Psoas muscle (tissue), 8 donors: ENCODE measurements around the gene VSTM4. TPM values are rescaled to one million over a fixed set of nuclear protein-coding genes. Genes with fewer than 3 reads are reported as not detected.

ENCODE experiments used
- ATAC-seq, 4 donors: fragments of 200-7000 bp; cut with Tn5 transposase; one replicate each; pipeline ENCODE4 v1.9.1; 2020; ENCODE audit warnings: moderate library complexity in 3 of 4, mild to moderate bottlenecking in 2 of 4
- DNase-seq, 2 donors: peaks; one replicate each; pipeline ENCODE4 v3.0.0-alpha.2; 2020
- H3K27ac ChIP-seq: fragments of 200-600 bp; one replicate; pipeline ENCODE4 v1.8.0; 2022
- H3K27me3 ChIP-seq, 3 donors: fragments of 200-600 bp in 1 of 3; one replicate each; pipeline versions ENCODE4 v1.6.1 to v1.8.0; 2013 to 2022; ENCODE audit warnings: low read length in 2 of 3, mild to moderate bottlenecking in 2 of 3, moderate library complexity in 1 of 3; ENCODE audit not compliant: insufficient read depth in 3 of 3
- H3K36me3 ChIP-seq, 2 donors: fragments of 200-600 bp in 1 of 2; one replicate each; pipeline versions ENCODE4 v1.6.1 to v1.8.0; 2013 to 2022; ENCODE audit warnings: low read depth in 1 of 2, mild to moderate bottlenecking in 1 of 2, moderate library complexity in 1 of 2; ENCODE audit not compliant: insufficient read depth in 1 of 2
- H3K4me1 ChIP-seq: fragments of 200-600 bp; one replicate; pipeline ENCODE4 v1.8.0; 2022
- H3K4me3 ChIP-seq: fragments of 200-600 bp; one replicate; pipeline ENCODE4 v1.8.0; 2022; ENCODE audit warnings: mild to moderate bottlenecking
- H3K9me3 ChIP-seq: fragments of 200-600 bp; one replicate; pipeline ENCODE4 v1.8.0; 2022
- CTCF ChIP-seq: fragments of 200-600 bp; IDR thresholded peaks from one replicate; pipeline ENCODE4 v1.8.0; 2022; ENCODE audit warnings: antibody characterized with exemption
- WGBS, 3 donors: extraction: QIAGEN DNeasy Blood & Tissue Kit; methylation state at CpG; one replicate each; pipeline versions ENCODE4 v1.1.6 to v1.1.7; 2013; 5-methylcytosine and 5-hydroxymethylcytosine counted together
- intact Hi-C, 2 donors: fragments of 100-400 bp; cut with DNase I; formaldehyde crosslinking; loops; one replicate each; pipeline versions ENCODE4 v1.11.0 to v1.14.2; 2022
- polyA plus RNA-seq, 3 donors: library from polyadenylated mRNA; stranded (reverse); fragments of 200-250 nt; gene quantifications; one replicate each; pipeline ENCODE4 v1.2.3, GENCODE V29; 2013
- total RNA-seq, 4 donors: library from RNA; stranded (reverse); fragmentation: NEBNext Ultra II Directional in 2 of 4; extraction: Animal tissue kit (Norgen Biotek cat#: 25700) in 2 of 4; gene quantifications; one replicate each; pipeline versions ENCODE4 v1.2.1 to v1.2.4, GENCODE V29; 2021 to 2023
- donor health status: healthy with polysubstance abuse.
- donor health status: DM: no; HTN: no; CAD: no; lungs with moderate emphysema.
- donor health status: Bipolar disorder and iron deficiency.
- donor health status: healthy.
- donor health status: DM: yes; HTN: yes; CAD: no.
- donor health status: DM: no; HTN: no; CAD: no.
- donor health status: DM: no; HTN: no; CAD: no.
- donor health status: DM: yes; HTN: yes; CAD: no.

VSTM4 gene
- total and polyA plus RNA-seq, 7 donors = 1.0 to 4.4 (median 1.8) TPM

GRCh38 chr10:48965460-48965859 lies 149.9 kb downstream of the VSTM4 start:
- ATAC-seq (no peak), DNase-seq (no peak)
- Histone ChIP-seq H3K4me1 (no peaks in the 10 kb centered on the region), H3K9me3 (no peaks in the 10 kb centered on the region), H3K4me3 (no peak overlapping the region), H3K27me3 (no peaks in the 10 kb centered on the region), H3K36me3 (no peaks in the 10 kb centered on the region), H3K27ac (no peak overlapping the region)
- intact Hi-C loops = no loop called here
- 89 to 93% (median 92%) methylated on average over 4 of the region's 4 CpGs for WGBS, 3 donors
- TF ChIP-seq CTCF = no peak

Other genes starting within 250 kb of the VSTM4 start
- gene LRRC18, start 175.7 kb downstream of the VSTM4 start, total RNA-seq = not detected
- gene LRRC18, start 175.7 kb downstream of the VSTM4 start, polyA plus RNA-seq = not detected
- not detected for gene FAM170B, start 18.5 kb upstream of the VSTM4 start, total RNA-seq
- gene FAM170B, start 18.5 kb upstream of the VSTM4 start, polyA plus RNA-seq = under 1 TPM in 1 of 3 donors, not detected in 2; 0.01 TPM
- 10 to 100 TPM in 1 of 4 donors, 1 to 10 TPM in 3; 3.5 to 12.0 (median 6.0) TPM for gene TMEM273, start 72.9 kb upstream of the VSTM4 start, total RNA-seq
- gene TMEM273, start 72.9 kb upstream of the VSTM4 start, polyA plus RNA-seq = 1 to 10 TPM; 7.0 to 9.1 (median 7.7) TPM
- 100 to 1,000 TPM in 3 of 4 donors, 10 to 100 TPM in 1; 83.8 to 356 (median 128) TPM for gene C10orf71, start 183.6 kb upstream of the VSTM4 start, total RNA-seq
- gene C10orf71, start 183.6 kb upstream of the VSTM4 start, polyA plus RNA-seq = 10 to 100 TPM in 2 of 3 donors, 1 to 10 TPM in 1; 4.2 to 30.9 (median 24.7) TPM